GM18517 (cell line): ENCODE results near the gene CTNNBL1.

Experiments
- ATAC-seq: cut with Tn5 transposase; IDR thresholded peaks from one replicate; pipeline ENCODE4 v1.9.1; 2021; ENCODE audit warnings: mild to moderate bottlenecking, moderate library complexity; ENCODE audit not compliant: unreplicated experiment

Gene CTNNBL1

DNA sequence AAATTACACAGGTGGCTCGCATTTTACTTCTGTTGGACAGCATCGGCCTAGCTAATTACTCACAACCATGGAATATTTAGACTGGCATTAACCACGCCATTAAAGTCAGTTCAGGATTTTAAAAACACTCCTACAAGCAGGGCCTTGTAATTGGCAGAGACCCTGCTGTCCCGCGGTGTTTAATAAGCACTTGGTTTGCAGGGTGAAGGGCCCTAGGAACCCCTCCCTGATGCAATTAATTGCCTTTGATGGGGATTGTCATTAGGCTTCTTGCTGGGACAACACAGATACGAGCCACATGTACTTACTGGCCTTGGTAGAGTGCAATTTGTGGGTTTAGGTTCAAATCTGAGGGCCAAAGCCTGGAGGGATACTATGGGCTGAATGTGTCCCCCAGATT, 201.3 kb downstream of the CTNNBL1 start:
- ATAC-seq = no peak

DNA sequence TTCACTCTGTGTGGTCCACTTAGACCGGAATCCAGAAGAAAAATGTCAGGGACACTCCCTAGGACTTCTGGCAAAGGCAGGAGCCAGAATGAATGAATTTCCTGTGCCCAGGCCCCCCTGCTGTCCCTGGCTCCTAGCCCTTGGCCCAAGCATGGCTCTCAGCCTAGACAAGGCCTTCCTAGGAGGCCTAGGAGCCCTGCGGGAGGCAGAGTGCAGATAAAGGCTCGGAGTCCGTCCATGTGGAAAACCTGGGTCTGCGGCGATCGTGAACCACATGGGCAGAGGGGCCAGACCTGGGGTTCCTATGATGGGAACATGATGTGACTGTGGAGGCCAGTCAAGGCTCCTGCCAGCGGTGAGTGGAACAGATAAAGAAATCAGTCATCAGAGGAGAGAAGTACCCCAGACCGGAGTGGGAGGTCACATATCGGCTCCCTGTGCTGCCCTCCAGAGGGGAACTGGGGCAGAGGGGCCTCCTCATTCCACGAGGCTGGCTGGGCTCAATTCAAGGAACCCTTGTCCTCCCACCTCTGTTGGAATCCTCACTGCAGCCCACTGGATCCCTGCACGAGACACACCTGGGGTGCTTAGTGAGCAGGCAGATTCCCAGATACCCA, 203.2 kb downstream of the CTNNBL1 start:
- no peak for ATAC-seq

DNA sequence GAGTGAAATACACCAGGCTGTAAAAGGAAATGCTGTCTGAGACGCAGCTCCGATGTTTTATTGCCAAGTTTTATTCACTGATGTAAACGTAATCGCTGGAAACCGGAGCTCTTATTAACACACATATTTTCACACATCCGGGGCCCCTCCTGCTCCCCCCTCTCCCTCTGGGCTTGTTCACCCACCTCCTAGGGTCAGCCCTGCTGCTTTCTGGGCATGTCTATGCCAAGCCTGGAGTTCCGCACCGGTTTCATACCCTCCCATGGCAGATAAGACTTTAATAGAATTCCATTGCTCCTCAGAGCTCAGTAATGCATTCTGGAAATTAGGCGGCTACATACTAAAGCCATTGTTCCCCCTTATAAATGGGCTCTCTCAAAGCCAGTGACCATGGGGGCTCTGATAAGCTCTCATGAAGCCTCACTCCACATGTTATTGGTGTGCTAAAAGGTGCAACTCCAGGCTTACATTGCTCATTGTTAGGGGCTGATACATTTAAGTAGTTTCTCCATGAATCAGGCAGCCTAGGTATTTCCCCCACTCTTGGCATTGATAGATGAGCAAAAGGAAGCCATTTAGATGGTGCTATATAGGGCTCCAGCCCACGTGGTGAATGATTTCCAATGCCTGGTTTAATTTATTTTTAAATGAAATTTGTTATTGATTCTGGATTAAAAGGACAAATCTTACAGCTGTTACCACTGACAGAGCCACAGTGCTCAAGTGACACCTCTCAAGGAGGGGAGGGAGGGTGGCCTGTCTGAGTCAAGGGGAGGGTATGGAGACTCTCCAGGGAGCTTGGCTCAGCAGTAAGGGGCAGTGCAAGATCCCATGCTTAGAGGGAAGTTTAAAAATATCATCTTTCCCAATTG, 204.6 kb downstream of the CTNNBL1 start:
- ATAC-seq = no peak

DNA sequence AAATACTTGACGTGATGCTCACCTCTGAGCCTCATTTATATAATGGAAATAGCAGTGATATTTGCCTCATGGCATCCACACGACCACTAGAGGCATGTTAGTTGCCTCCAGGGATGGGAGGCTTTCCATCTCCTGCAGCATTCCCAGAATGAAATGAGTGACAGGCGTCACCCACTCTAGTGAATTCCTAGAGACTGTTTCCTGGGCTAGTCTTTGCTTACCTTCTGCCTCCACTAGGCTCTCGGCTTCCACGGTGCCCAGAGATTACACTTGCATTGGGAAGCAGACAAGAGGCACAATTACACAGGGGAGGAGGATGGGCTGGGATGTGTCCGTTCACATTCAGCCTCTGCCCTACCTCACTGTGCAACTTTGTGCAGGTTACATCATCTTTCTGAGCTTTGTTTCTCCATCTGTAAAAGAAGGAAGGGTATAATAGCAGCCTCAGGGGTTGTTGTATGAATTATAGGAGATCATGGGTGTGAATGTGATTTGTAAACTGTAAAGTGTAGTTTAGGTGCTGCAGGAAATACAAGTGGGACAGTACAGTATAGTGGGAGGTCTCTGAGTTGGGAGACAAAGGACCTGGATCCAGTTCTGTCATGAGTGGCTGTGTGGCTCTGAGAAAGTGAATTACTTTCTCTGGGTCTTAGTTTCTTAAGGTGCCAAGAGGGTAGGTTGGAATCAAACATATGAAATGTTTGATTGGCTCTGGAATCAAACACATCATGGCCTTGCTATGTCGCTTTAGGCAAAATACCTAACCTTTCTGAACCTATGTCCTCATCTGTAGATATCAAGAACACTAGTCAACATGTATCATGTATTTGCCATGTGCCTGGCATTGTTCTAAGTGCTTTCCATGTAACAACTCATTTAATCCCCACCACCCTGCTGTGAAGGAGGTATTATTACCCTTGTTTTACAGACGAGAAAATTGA, 205.5 kb downstream of the CTNNBL1 start:
- ATAC-seq = no peak

DNA sequence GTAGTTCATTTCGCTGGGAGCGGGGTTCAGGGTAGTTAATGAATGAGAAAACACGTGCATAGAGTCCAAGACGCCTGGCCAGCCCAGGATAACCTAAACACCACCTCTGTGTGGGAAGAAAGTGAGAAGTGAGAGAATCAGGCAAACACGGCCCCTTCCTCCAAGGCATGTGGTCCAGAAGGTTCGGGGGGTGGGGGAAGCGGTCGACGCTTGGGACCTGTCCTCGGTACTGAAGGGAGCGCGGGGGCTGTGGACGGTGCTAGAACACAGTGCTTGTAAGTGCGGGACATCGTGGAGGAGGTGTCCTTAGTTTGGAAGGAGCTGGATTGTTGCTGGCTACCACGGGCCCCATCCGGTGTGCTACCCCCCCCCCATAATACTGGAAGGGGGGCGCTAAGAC, 207.4 kb downstream of the CTNNBL1 start:
- no peak for ATAC-seq

DNA sequence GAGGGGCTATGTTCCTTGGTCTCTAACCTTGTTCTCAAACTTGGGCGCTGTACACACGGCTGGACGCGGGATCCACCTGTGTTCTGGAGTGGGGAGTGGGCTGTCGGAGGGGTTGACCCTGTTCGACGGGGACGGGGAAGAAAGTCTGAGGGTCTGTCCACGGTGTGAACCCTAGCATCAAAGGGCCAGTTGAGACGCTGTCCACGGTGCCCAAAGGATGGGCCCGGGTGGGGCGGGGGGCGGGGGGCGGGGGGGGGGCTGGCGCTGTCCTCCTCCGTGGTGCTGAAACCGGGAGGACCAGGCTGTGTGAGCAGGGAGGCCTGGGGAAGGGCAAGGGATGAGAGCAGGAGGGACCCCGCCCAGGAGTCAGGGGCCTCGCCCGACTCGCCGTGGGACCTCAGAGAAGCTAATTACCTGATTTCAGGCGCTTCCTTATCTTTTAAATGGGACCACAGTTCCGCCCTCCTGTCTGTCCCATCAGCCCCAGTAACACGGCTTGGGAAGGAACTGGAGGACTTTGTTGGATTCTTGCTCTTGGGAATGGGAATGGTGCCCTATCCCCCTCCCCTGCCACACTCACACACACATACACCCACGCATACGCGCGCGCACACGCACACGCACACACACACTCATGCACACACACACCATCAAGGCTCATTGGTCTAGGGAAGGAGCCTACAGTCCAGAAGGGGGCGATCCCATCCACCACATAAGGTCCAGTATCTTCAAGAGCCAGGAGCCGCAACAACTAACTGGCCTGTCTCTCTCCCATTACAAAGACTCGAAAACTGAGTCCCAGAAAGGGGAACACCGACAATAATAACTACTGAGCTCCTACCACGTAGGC, 208.0 kb downstream of the CTNNBL1 start:
- ATAC-seq = no peak

DNA sequence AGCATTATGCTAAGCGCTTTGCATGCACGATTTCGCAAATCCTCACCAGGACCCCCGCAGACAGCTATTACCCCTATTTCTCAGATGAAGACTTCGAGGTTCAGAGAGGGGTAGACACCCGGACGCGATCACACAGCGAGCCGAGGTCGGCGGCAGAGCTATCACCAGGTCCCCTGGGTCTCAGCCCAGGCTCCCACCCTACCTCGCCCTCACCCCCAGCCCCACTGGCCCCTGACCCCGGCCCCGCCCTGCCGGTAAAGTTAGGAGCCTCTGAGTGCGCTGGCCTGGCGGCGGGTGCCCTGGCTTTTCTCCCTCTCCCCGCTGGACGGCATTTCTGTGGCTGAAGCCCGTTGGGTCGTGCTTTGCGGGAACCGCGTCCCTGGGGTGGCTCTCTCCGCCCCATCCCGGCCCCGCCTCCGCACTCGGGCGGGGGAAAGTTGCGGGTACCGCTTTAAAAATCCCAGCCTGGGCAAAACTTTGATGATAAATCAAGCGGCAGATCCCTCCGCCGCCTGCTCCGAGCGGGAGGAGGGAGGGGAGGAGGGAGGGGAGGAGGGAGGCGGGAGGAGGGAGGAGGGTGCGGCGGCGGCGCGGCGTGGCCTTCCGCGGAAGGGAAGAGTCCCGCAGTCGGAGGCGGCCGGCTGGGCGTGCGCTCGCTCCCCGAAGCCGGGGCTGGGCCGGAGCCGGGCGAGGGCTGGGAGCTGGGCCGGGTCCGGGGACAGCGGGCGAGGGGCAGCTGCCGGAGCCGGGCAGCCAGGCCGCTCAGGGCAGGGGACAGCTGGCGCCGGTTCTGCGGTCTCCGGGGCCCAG, 208.9 kb downstream of the CTNNBL1 start, which contains the start of gene VSTM2L:
VSTM2L (plus strand) TSS at position 624 of the 810 bp plus-strand sequence. CDS start 224 bp downstream, outside the sequence.
- ATAC-seq = no peak

DNA sequence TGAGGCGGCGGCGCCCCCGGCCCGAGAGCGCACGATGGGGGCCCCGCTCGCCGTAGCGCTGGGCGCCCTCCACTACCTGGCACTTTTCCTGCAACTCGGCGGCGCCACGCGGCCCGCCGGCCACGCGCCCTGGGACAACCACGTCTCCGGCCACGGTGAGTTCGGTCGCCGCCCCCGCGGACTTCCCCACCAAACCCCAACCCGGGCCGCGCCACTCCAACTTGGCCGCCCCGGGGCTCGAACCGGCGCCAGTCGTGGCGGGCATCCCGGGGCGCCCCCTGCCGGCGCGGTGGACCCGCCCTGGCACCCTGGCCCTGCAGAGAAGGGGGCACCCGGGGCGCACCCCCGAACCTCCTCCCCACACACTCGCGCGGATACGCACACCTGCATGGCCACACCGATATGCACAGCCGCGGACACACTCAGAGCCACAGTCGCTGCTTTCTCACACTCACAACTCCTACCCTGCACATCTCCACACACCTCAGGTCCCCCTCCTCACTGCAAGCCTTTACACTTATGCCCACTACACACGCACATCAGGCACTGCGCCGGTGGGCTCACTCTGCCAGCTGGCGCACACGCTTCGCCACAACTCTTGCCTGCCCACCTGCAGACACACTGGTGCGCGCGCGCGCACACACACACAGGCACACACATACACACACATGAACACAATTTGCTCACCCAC, 209.6 kb downstream of the CTNNBL1 start:
- no peak for ATAC-seq

DNA sequence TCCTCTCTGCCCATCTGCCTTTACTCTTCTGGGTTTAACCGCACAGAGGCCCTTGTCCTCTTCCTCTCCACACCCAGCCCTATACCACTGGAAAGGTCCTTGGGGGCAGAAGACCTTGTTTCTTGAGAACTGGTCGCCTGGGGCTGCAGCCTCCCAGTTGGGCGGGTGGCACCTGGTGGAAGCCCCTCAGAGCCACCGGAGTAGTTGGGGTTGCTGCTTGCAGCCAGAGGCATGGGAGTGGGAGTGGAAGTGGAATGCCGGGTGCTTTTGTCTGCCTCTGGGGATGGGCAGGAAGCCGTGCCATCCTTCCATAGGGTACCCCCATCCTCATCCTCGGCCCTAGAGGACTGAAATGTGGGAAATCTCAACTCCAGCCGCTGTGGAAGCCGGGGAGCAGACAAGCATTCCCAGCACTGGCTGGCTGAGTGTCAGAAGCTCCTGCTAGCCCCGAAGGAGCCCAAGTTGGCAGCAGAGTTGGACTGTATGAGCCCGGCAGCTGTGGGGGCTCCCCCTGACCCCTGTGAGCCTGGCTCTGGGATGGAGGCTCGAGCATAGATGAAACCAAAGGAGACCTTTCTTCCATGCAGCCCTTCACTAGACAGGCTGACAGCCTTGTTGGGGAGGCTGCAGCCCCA, 210.3 kb downstream of the CTNNBL1 start:
- ATAC-seq = no peak

DNA sequence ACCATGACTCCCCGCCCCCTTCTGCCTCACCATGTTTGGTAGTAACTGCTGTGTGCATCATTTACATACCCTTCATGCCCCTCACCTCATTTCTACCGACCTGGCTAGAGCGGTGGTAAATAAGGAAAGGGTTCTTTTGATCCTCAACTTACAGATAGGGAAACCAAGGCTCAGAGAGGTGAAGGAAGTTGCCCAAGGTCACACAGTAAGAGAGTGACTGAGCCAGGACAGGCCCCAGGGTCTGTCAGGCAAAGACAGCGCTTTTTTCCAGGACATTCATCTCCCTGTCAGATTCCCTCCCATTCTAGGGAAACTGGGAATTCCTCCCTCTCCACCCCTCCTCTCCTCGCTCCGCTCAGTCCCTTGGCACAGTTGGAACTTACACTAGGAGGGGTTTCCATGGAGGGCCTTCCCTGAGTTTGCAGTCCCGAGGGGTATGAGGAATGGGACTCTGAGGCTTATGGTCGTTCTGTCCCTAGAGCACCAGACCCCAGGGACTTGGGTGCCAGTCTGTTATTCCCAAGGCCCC, 211.1 kb downstream of the CTNNBL1 start:
- ATAC-seq = no peak

DNA sequence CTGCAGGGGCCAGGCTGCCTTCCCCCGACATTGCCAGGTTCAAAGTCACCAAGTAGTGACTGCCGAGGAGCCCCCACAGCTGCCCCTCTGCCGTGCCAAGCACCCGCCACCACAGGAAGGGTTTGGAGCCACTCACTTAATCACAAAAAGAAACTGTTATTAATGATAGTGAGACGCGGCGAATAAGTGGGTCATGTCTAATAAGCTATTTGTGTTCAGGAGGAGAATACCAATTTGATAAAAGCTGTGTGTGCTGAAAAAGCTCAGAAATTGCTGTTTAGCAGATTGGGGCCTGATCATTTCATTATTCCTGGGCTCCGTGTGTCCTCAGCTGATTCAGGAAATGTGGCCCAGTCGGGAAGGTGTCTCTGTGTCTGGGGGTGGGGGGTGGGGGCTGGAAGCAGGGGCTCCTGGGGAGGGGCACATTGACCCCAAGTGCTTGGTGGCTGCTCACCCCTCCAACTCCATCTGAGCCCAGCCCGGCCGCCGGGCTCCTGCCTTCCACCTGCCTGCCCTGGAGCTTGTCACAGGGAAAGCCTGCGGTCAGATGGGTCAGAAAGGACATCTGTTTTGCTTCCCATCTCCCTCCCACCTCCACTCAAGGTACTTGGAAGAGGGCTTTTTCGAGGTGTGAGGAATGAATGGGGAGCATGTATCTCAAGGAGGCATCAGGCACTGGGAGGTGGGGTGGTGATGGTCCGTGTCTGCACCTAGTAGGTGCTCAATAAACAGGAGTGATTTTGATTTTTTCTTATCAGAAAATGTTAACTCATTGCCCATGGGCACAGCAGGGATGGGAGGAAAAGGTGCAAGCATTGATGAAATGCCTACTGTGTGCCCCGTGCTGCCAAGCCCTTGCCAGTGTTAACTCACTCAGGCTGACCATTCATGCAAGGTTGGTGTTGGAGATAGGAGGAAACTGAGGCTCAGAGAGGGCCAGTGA, 212.1 kb downstream of the CTNNBL1 start:
- no peak for ATAC-seq

DNA sequence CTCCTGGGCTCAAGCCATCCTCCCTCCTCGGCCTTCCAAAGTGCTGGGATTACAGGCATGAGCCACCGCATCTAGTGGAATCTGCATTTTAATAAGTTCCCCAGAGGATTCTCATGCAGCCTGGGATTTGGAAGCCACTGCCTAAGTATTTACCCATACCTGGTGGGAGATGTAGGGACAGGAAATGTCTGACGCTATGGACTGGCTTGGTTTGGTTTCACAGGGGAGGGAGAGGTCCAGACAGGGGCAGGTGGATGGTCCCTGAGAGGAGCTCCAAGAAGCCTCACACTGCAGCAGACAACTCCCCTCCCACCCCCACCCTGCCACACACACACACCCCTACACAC, 213.5 kb downstream of the CTNNBL1 start:
- no peak for ATAC-seq

DNA sequence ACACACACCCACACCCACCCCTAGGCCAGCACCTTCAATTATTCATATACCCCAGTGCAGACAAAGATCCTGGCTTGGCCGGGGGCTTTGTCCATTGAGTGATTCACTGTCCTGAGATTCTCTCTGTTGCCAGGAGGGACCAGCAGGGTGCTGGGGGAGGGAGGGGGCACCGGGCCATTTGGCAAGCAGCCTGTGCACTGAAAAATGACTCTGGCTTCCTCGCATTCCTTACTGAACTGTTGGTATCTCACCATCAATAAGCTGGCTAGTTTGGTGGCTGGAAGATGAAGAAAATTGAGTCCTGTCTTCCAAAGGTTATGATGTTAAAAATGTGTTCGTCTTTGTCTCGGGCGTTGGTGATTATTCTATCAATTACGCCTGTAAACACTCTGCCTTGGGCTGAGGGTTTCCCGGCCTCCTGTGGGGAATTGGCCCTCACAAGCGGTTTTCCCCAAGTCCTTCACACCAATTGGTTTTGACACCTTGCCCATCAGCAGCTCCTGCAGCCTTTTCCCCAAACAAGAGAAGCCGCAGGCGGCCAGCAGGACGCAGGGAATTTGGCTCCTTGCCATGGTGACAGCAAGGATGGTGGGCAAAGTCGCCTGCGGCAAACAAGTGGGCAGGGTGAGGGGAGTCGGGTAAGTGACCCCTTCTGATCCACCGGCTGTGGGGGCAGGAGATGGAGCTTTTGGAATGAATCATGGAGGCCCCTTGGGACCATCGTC, 214.0 kb downstream of the CTNNBL1 start:
- no peak for ATAC-seq

DNA sequence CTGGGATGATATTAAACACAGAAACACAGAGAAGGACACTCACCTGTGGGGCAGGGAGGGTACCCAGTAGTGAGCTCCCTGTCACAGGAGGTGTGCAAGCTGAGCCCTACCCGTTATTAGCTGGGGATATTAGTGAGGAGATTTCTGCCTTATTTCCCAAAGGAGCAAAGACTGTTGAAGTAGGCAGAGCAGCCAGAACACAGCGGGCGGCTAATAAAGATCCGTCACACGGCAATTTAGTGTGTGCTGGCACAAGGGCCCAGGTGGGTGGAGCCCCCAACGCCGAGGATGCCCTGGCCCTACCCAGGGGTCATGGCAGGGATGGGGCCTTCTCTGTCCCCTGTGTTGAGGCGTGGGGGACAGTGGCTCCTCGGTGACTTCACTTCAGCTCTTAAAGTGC, 217.4 kb downstream of the CTNNBL1 start:
- no peak for ATAC-seq

DNA sequence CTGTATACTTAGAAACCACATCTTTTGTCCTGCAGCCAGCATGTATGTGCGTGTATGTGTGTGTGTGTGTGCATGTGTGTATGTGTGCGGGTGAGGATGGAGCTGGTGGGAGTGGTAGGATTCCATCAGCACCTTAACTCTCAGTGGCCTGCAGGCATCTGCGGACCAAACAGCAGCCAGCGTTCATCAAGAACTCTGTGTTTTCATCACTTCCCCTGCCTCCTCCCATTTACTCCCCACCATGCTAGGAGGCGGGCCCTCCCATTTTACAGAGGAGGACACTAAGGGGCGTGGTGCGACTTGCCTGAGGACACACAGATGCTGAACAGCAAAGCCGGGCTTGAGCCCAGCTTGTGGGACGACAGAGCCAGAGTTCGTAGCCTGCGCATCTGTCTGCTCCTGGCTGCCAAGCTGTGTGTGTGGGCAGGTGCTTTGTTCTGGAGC, 218.0 kb downstream of the CTNNBL1 start:
- ATAC-seq = no peak

DNA sequence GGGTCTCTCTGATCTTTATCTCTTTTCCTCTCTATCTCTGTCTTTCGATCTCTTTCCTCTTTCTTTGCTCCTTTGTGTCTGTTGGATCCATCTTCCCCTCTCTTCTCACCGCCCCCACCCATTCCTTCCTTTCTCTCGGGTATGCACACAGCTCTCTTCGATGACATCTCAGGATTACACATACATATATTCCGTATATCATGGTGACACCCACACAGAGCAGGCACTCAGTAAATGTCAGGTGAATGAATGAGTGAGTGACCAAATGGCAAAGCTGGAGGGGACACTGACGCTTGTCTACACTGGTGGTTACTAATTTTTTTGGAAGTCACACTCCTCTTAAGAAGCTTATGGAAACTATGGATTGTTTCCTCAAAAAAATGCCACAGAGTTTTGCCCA, 219.0 kb downstream of the CTNNBL1 start:
- no peak for ATAC-seq
